SU-DHL-6 (cell line): ENCODE data around the gene THSD4.

Experiments
- H2AFZ ChIP-seq: fragments of 200-600 bp; sonication (generic); 2 replicates; pipeline ENCODE4 v1.6.1; 2014; ENCODE audit warnings: low read depth, mild to moderate bottlenecking, moderate library complexity, mixed read lengths, antibody characterized with exemption, low read length; ENCODE audit not compliant: severe bottlenecking
- H3F3A ChIP-seq: fragments of 200-600 bp; shearing (Covaris generic); 2 replicates; pipeline ENCODE4 v1.6.0; 2016; ENCODE audit warnings: antibody characterized with exemption, mild to moderate bottlenecking; ENCODE audit not compliant: insufficient read depth
- H3K27ac ChIP-seq: fragments of 200-600 bp; sonication (generic); 2 replicates; pipeline ENCODE4 v1.5.1; 2016; ENCODE audit warnings: low read depth, mild to moderate bottlenecking, low read length, moderate library complexity, mixed read lengths
- H3K27me3 ChIP-seq: fragments of 200-600 bp; sonication (generic), shearing (Covaris generic); 2 replicates; pipeline ENCODE4 v1.6.0; 2014; ENCODE audit warnings: mild to moderate bottlenecking, low read length
- H3K36me3 ChIP-seq: fragments of 200-600 bp; sonication (generic); 2 replicates; pipeline ENCODE4 v1.6.1; 2014; ENCODE audit warnings: mild to moderate bottlenecking, low read length, mixed read lengths
- H3K4me2 ChIP-seq: fragments of 300-600, 200-600 bp; shearing (Covaris generic), sonication (generic); 2 replicates; pipeline ENCODE4 v1.6.0; 2014; ENCODE audit warnings: low read length, low read depth, mild to moderate bottlenecking; ENCODE audit not compliant: poor library complexity, severe bottlenecking
- H3K4me3 ChIP-seq: fragments of 200-600 bp; sonication (generic); 2 replicates; pipeline ENCODE4 v1.5.1; 2014; ENCODE audit warnings: antibody characterized with exemption, low read length, mild to moderate bottlenecking, mixed read lengths; ENCODE audit not compliant: insufficient read depth, poor library complexity, severe bottlenecking
- H3K79me2 ChIP-seq: fragments of 200-600 bp; sonication (generic); 2 replicates; pipeline ENCODE4 v1.6.1; 2014; ENCODE audit warnings: mild to moderate bottlenecking, low read length, moderate library complexity; ENCODE audit not compliant: insufficient read depth
- H3K9ac ChIP-seq: fragments of 200-600 bp; sonication (generic); 2 replicates; pipeline ENCODE4 v1.7.0; 2014; ENCODE audit warnings: mild to moderate bottlenecking, low read length
- H3K9me2 ChIP-seq: fragments of 200-600 bp; sonication (generic); replicated peaks from 2 replicates; pipeline ENCODE4 v1.6.1; 2014; ENCODE audit warnings: low read length; ENCODE audit not compliant: insufficient read depth
- H3K9me3 ChIP-seq: fragments of 200-600 bp; sonication (generic); 2 replicates; pipeline ENCODE4 v1.6.1; 2014; ENCODE audit warnings: low read length, mixed read lengths; ENCODE audit not compliant: insufficient read depth
- H4K20me1 ChIP-seq: fragments of 200-600 bp; sonication (generic); 2 replicates; pipeline ENCODE4 v1.6.1; 2014; ENCODE audit warnings: low read depth, mild to moderate bottlenecking, antibody characterized with exemption, low read length, moderate library complexity, mixed read lengths
- EZH2phosphoT487 ChIP-seq: fragments of 200-600 bp; sonication (generic), shearing (Covaris generic); conservative IDR thresholded peaks from 2 replicates; pipeline ENCODE4 v1.6.1; 2018; ENCODE audit warnings: mild to moderate bottlenecking, antibody characterized with exemption, low read length, moderate library complexity, mixed read lengths
- TF ChIP-seq, protein P1 (sequence below): fragments of 200-600 bp; sonication (generic); IDR thresholded peaks from one replicate; pipeline ENCODE4 v1.5.1; 2017; ENCODE audit warnings: antibody characterized with exemption, mild to moderate bottlenecking, low read length, moderate library complexity; ENCODE audit not compliant: insufficient read depth, poor library complexity, severe bottlenecking

Gene THSD4

DNA sequence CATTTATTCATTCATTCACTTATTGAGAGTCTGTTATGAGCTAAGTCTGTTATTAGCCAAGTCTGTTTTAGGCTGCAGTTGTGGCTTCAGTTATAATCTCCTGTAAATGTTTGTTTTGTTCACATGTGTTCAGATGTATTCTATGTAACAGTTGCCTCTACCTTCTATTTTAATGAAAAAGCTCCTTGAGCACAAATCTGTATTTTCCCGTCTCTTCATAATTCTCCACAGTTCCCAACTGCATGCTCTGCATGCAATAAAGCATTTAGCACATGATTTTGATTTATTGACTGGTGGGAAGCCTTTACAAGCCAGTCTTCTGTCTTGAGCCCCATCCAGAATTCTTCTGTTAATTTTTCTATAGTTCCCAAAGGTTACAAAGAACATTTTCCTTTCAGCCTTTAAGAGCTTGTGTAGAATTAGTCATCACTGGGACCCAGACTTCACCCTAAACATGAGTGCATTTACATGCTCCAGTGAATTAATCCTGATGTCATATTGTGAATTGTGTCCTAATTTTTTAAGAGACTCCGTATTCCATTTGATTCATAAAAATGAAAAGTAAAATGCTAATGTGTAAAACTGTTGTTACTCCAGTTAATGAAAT is 572.7 kb downstream of the THSD4 start:
- H3K9me3 ChIP-seq: no peaks in the 10 kb centered on the region; the same call in 1 of the 2 replicates

DNA sequence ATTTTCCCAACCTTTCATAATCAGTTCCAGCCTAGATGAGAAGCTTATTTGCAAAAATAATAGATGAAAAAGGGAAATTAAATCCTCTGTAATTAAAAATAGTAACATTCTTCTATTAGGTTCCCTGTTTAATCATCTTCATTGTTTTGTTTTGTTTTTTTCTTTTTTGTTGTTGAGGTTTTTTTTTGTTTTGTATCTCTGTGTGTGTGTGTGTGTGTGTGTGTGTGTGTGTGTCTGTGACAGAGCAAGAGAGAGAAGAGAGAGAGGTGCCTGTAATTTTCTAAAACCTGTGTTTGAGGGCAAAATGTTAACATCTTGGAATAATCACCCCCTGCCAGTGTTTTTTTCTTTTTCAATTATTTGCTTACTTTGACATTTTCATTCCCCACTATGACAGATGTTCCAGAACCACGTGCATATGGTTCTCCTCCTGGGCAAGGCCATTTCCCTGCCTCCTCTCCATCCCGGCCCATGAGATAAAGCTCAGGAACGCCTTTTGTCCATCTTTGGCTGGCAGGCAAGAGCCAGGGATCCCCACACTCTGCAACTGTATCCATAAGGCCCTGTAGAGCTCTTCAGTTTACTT is 573.3 kb downstream of the THSD4 start:
- no peak overlapping the region for H2AFZ ChIP-seq
- no peaks in the 10 kb centered on the region for H3K27me3 ChIP-seq
- TF ChIP-seq, protein P1, sequence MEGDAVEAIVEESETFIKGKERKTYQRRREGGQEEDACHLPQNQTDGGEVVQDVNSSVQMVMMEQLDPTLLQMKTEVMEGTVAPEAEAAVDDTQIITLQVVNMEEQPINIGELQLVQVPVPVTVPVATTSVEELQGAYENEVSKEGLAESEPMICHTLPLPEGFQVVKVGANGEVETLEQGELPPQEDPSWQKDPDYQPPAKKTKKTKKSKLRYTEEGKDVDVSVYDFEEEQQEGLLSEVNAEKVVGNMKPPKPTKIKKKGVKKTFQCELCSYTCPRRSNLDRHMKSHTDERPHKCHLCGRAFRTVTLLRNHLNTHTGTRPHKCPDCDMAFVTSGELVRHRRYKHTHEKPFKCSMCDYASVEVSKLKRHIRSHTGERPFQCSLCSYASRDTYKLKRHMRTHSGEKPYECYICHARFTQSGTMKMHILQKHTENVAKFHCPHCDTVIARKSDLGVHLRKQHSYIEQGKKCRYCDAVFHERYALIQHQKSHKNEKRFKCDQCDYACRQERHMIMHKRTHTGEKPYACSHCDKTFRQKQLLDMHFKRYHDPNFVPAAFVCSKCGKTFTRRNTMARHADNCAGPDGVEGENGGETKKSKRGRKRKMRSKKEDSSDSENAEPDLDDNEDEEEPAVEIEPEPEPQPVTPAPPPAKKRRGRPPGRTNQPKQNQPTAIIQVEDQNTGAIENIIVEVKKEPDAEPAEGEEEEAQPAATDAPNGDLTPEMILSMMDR: no peak
- TF ChIP-seq EZH2phosphoT487: no peak
- H3K9ac ChIP-seq: no peak overlapping the region
- H3F3A ChIP-seq: no peaks in the 10 kb centered on the region
- H3K4me2 ChIP-seq: no peak overlapping the region
- no peaks in the 10 kb centered on the region; the same call in 1 of the 2 replicates for H3K9me3 ChIP-seq
- no peaks in the 10 kb centered on the region for H4K20me1 ChIP-seq
- no peaks in the 10 kb centered on the region for H3K36me3 ChIP-seq
- H3K9me2 ChIP-seq: no peaks in the 10 kb centered on the region
- H3K4me3 ChIP-seq: no peak overlapping the region
- no peaks in the 10 kb centered on the region for H3K79me2 ChIP-seq
- H3K27ac ChIP-seq: no peak overlapping the region

More for the DNA sequence above, 572.7 kb downstream of the THSD4 start:
- H2AFZ ChIP-seq: no peak overlapping the region
- no peaks in the 10 kb centered on the region for H3K27me3 ChIP-seq
- no peaks in the 10 kb centered on the region for H4K20me1 ChIP-seq
- H3K79me2 ChIP-seq: no peaks in the 10 kb centered on the region
- H3K27ac ChIP-seq: no peak overlapping the region
- H3K9ac ChIP-seq: no peak overlapping the region
- H3K9me2 ChIP-seq: no peaks in the 10 kb centered on the region
- H3F3A ChIP-seq: no peaks in the 10 kb centered on the region
- H3K36me3 ChIP-seq: no peaks in the 10 kb centered on the region
- no peak overlapping the region for H3K4me3 ChIP-seq
- no peak overlapping the region for H3K4me2 ChIP-seq
- TF ChIP-seq EZH2phosphoT487: no peak
- TF ChIP-seq, protein P1: no peak

DNA sequence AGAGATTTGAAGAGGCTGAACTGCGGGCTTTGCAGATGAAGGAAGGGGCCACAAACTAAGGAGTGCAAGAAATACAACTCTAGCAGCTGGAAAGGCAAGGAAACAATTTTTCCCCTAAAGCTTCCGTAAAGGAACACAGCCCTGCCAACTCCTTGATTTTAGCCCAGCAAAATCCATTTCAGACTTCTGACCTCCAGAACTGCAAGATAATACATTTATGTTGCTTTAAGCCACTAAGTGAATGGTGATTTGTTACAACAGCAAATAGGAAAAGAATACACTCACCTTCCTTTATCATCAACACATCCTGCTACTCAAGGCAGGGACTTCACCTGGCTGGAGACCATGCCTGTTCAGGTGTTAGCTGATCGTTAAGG is 575.8 kb downstream of the THSD4 start:
- Histone ChIP-seq H3K9me3 (no peaks in the 10 kb centered on the region; the same call in 1 of the 2 replicates), H3K9me2 (no peaks in the 10 kb centered on the region), H3F3A (no peaks in the 10 kb centered on the region), H3K79me2 (no peaks in the 10 kb centered on the region), H4K20me1 (no peaks in the 10 kb centered on the region), H3K4me3 (no peak overlapping the region), H3K9ac (no peak overlapping the region), H3K4me2 (no peak overlapping the region), H2AFZ (no peak overlapping the region), H3K27me3 (no peaks in the 10 kb centered on the region), H3K36me3 (no peaks in the 10 kb centered on the region), H3K27ac (no peak overlapping the region)
- TF ChIP-seq EZH2phosphoT487: no peak
- TF ChIP-seq, protein P1: no peak
